Activated CD8-positive, alpha-beta T cell treated with anti-CD3 and anti-CD28 coated beads for 36 hours (primary cell): ENCODE results near the gene MPO. TPM values are rescaled to one million over a fixed set of nuclear protein-coding genes. Genes with fewer than 3 reads are reported as not detected.

Experiments
- ATAC-seq: fragments of 200-7000 bp; cut with Tn5 transposase; one replicate; pipeline ENCODE4 v1.10.0; 2021; ENCODE audit warnings: mild to moderate bottlenecking, moderate library complexity
- CTCF ChIA-PET: fragments of 350-600 bp; sonication (Branson Sonifier 250); formaldehyde crosslinking; loops from one replicate; lab custom pipeline; 2021; ENCODE audit warnings: antibody characterized with exemption; lab: Charles Lee
- POLR2A ChIA-PET: fragments of 350-600 bp; sonication (Branson Sonifier 250); formaldehyde crosslinking; loops from one replicate; lab custom pipeline; 2021; ENCODE audit warnings: antibody characterized with exemption; lab: Charles Lee
- DNase-seq: peaks from one replicate; pipeline ENCODE4 v3.0.0-alpha.2; 2020
- H3K27ac Mint-ChIP-seq: one replicate; pipeline ENCODE4 v1.8.0; 2021; ENCODE audit warnings: mild to moderate bottlenecking, mixed read lengths
- H3K27me3 Mint-ChIP-seq: one replicate; pipeline ENCODE4 v1.8.0; 2021; ENCODE audit warnings: mixed read lengths
- H3K36me3 Mint-ChIP-seq: one replicate; pipeline ENCODE4 v1.8.0; 2021; ENCODE audit warnings: low read depth, mixed read lengths
- H3K4me1 Mint-ChIP-seq: one replicate; pipeline ENCODE4 v1.8.0; 2021; ENCODE audit warnings: low read depth, mixed read lengths
- H3K4me3 Mint-ChIP-seq: one replicate; pipeline ENCODE4 v1.8.0; 2021; ENCODE audit warnings: mild to moderate bottlenecking, moderate library complexity, mixed read lengths
- H3K9me3 Mint-ChIP-seq: one replicate; pipeline ENCODE4 v1.8.0; 2021; ENCODE audit warnings: mixed read lengths
- intact Hi-C: fragments of 100-400 bp; cut with micrococcal nuclease; formaldehyde crosslinking; loops from one replicate; pipeline ENCODE4 v1.10.0; 2022
- total RNA-seq, 2 experiments: library from RNA; stranded (reverse); gene quantifications; one replicate each; pipeline ENCODE4 v1.2.3, GENCODE V29; 2021
- TF ChIP-seq, protein P1 (sequence below): fragments of 200-600 bp; IDR thresholded peaks from one replicate; pipeline ENCODE4 v1.8.0; 2022; ENCODE audit warnings: antibody characterized with exemption, mild to moderate bottlenecking

Gene MPO
- total RNA-seq, 2 experiments from 2014 or later, result not detected

DNA sequence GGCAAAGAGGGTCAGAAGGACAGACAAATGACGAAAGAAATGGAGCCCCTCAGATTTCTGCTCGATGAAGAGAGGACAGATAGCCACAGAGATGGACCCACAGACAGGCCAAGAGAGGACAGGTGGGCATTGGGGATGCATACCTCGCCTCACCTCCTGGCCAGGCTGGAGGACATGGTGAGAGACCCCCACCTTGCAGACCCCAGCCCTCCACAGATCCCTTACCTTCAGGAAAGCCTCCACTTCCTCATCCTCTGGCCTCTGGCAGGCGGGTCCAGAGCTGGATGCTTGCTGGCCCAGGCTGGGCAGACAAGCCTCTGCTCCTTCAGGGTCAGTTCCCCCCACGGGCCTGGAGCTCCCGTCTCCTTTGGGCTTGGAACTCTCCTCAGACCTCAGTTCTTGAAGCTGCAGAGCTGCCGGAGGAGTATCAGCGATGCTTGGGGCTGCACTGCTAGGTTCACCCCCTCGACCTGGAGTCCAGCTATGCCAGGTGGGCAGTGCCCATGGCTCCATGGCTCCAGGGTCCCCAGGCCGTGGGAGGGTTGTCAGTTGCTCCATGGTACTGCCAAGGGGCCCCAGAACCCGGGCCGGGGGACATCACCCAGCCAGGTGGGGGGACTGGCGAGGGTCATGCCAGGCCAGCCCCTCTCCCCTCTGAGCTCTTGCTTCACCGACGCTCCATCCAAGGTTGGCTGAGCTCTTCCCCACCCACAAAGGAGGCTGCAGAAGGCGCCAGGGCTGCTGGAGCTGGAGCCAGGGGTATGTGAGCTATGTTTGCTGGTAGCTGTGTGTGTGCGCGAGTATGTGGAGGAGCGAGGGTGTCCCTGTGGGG lies 46.8 kb upstream of the MPO start:
- TF ChIP-seq, protein P1, sequence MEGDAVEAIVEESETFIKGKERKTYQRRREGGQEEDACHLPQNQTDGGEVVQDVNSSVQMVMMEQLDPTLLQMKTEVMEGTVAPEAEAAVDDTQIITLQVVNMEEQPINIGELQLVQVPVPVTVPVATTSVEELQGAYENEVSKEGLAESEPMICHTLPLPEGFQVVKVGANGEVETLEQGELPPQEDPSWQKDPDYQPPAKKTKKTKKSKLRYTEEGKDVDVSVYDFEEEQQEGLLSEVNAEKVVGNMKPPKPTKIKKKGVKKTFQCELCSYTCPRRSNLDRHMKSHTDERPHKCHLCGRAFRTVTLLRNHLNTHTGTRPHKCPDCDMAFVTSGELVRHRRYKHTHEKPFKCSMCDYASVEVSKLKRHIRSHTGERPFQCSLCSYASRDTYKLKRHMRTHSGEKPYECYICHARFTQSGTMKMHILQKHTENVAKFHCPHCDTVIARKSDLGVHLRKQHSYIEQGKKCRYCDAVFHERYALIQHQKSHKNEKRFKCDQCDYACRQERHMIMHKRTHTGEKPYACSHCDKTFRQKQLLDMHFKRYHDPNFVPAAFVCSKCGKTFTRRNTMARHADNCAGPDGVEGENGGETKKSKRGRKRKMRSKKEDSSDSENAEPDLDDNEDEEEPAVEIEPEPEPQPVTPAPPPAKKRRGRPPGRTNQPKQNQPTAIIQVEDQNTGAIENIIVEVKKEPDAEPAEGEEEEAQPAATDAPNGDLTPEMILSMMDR, result no peak
- CTCF ChIA-PET, result interaction anchor here (0.7 to 4.0 kb wide), 12 partner anchors 10 to 160 kb away, joined by 3 to 56 read pairs (median 6); partner anchors contain the start of genes HSF5, RNF43 and SUPT4H1
- ATAC-seq, result no peak
- DNase-seq, result no peak
- Mint-ChIP-seq H3K36me3 (peaks cover 38% of the 10 kb centered on the region), H3K9me3 (no peaks in the 10 kb centered on the region), H3K27me3 (peaks cover 7% of the 10 kb centered on the region), H3K4me1 (peaks cover 40% of the 10 kb centered on the region), H3K27ac (peak overlapping the region; percentile 96), H3K4me3 (peak overlapping the region; percentile 81)
- intact Hi-C loops, result loop anchor here (2.0 kb wide), 1 partner anchor 17 kb away; no protein-coding TSS in a partner anchor
- POLR2A ChIA-PET, result interaction anchor here (0.6 to 26.8 kb wide), 19 partner anchors 11 to 328 kb away, joined by 3 to 1558 read pairs (median 4); partner anchors contain the start of genes HSF5, MKS1, RNF43 and SUPT4H1

DNA sequence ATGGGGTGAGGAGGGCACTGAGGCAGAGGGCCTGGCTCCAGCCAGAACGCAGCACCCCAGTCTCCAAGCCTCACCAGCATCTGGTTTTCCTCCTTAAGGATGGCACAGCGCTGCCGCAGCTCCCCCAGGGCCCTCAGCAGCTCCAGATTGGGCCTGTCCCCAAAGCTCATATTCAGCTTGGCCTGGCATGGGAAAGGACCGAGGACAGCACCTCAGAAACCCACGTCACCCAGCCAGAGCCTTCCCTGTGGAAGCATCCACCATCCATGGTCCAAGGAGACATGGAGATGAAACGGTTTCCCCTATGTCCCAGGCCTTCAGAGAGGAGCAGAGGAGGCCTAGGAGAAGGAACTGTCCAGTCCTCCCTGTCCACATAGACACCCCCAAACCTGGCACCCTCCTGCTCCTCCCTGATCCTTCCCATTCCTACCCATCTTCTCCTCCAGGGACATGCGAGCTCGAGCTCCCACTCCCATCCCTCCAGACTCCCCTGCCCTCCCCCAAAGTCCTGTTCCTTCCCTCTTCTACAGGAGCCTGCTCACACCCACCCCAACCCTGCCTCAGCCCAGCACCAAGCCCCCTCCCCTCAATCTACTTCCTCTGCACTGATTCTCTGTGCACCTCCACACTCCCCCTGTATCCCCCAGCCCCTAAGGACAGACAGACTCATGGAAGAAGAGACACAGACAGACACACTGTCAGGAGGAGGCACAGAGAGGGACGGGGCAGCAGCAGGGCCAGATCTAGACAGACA lies 46.1 kb upstream of the MPO start:
- Mint-ChIP-seq H3K9me3 (no peaks in the 10 kb centered on the region), H3K4me3 (peak overlapping the region; percentile 81), H3K27me3 (peaks cover 4% of the 10 kb centered on the region), H3K4me1 (peaks cover 40% of the 10 kb centered on the region), H3K27ac (peak overlapping the region; percentile 96), H3K36me3 (peaks cover 35% of the 10 kb centered on the region)
- no peak for ATAC-seq
- ChIA-PET POLR2A (interaction anchor here (0.7 to 26.8 kb wide), 10 partner anchors 10 to 327 kb away, joined by 3 to 1558 read pairs (median 5); partner anchors contain the start of genes HSF5, RNF43 and SUPT4H1), CTCF (interaction anchor here (0.7 to 4.0 kb wide), 13 partner anchors 9 to 161 kb away, joined by 3 to 56 read pairs (median 5); partner anchors contain the start of genes HSF5, RNF43 and SUPT4H1)
- intact Hi-C loops, result no loop called here
- TF ChIP-seq, protein P1, result no peak
- no peak for DNase-seq

DNA sequence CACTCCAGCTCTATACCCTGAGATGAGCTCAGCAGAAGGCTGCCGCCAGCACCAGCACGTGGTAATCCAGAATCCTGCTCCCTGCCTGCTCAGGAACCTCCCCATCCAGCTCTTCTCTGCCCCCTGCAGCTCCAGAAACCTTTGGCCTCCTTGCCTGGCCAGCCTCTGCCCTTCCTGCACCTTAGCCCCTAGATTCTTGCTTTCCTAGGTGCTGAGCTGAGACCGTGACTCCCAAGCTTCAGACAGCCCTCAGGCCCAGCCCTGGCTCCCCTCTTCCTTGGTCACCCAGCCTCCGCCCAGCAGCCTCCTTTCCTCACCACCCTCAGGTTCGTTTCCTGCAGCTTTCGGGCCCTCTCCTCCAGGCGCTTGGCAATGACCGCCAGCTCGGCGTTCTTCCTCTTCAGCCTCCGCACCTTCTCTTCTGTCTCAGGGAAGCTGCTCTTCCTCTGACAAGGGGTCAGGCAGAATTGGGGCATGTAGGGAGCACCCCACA lies 45.3 kb upstream of the MPO start:
- peak overlapping the region; percentile 81 for H3K4me3 Mint-ChIP-seq
- TF ChIP-seq, protein P1, result no peak

DNA sequence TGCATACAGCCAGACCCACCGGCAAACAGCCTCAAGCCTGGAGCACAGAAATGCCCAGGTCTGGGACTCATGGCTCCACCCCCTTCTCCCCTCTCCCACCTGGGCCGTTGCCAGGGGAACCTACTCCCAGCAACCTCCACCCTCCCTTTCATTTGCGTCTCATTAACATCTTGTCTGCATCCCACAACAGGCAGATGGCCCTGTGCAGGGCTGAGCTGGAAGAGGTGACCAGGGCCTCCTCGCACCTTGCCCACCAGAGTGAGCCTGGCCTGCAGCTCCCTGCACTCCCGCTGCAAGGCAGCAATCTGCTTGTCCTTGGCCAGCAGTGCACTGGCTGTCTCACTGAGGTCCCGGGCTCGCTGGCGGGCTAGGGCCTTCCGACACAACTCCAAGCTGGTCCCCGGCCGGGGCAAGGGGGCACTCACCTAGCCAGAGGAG lies 44.6 kb upstream of the MPO start:
- peaks cover 2% of the 10 kb centered on the region for H3K27me3 Mint-ChIP-seq
- no peaks in the 10 kb centered on the region for H3K9me3 Mint-ChIP-seq
- DNase-seq (no peak), ATAC-seq (no peak)
- peaks cover 20% of the 10 kb centered on the region for H3K36me3 Mint-ChIP-seq
- TF ChIP-seq, protein P1, result no peak
- no peak overlapping the region for H3K27ac Mint-ChIP-seq
- peak overlapping the region; percentile 50 for H3K4me3 Mint-ChIP-seq
- intact Hi-C loops, result no loop called here
- ChIA-PET POLR2A (interaction anchor here (3.9 to 26.8 kb wide), 3 partner anchors 8 to 28 kb away, joined by 66 to 1558 read pairs (median 105); partner anchors contain the start of gene SUPT4H1), CTCF (interaction anchor here (1.1 to 4.0 kb wide), 6 partner anchors 8 to 92 kb away, joined by 3 to 56 read pairs (median 4); partner anchors contain the start of genes RNF43 and SUPT4H1)
- peaks cover 40% of the 10 kb centered on the region for H3K4me1 Mint-ChIP-seq

More for the DNA sequence above, 45.3 kb upstream of the MPO start:
- peaks cover 40% of the 10 kb centered on the region for H3K4me1 Mint-ChIP-seq
- H3K9me3 Mint-ChIP-seq, result no peaks in the 10 kb centered on the region
- DNase-seq (no peak), ATAC-seq (no peak)
- H3K27me3 Mint-ChIP-seq, result peaks cover 4% of the 10 kb centered on the region
- ChIA-PET CTCF (interaction anchor here (0.7 to 4.0 kb wide), 8 partner anchors 8 to 91 kb away, joined by 3 to 56 read pairs (median 4); partner anchors contain the start of genes RNF43 and SUPT4H1), POLR2A (interaction anchor here (0.7 to 26.8 kb wide), 5 partner anchors 9 to 148 kb away, joined by 3 to 1558 read pairs (median 66); partner anchors contain the start of gene SUPT4H1)
- H3K36me3 Mint-ChIP-seq, result peaks cover 28% of the 10 kb centered on the region
- peak overlapping the region; percentile 26 for H3K27ac Mint-ChIP-seq
- intact Hi-C loops, result no loop called here
